Stimulated activated CD8-positive, alpha-beta memory T cell treated with anti-CD3 and anti-CD28 coated beads, Interleukin-15, amount 100 ng/mL, for 4 hours (primary cell): ENCODE data around the gene CRYGN.

Experiments
- DNase-seq, 2 donors: peaks; one replicate each; pipeline ENCODE4 v3.0.0-alpha.2; 2020; ENCODE audit warnings: low read depth in 2 of 2

CRYGN gene

GRCh38 chr7:151406886-151407583, 32.9 kb downstream of the CRYGN start:
- DNase-seq: no peak

- DNase-seq: no peak
Measured at GRCh38 chr7:151406051-151406875, 33.7 kb downstream of the CRYGN start.

- DNase-seq: no peak
Measured at GRCh38 chr7:151405588-151405987, 34.4 kb downstream of the CRYGN start.

- DNase-seq: no peak
Measured at GRCh38 chr7:151405056-151405455, 34.9 kb downstream of the CRYGN start.

GRCh38 chr7:151404216-151405011, 35.5 kb downstream of the CRYGN start:
- no peak for DNase-seq

GRCh38 chr7:151403764-151404163, 36.2 kb downstream of the CRYGN start:
- no peak for DNase-seq

- no peak for DNase-seq
Measured at GRCh38 chr7:151402029-151402835, 37.7 kb downstream of the CRYGN start.

- DNase-seq: no peak
Measured at GRCh38 chr7:151400626-151401315, 39.2 kb downstream of the CRYGN start.

GRCh38 chr7:151399906-151400305, 40.0 kb downstream of the CRYGN start:
- no peak for DNase-seq

GRCh38 chr7:151399305-151399601, 40.7 kb downstream of the CRYGN start:
- no peak for DNase-seq

GRCh38 chr7:151398446-151399304, 41.3 kb downstream of the CRYGN start:
- no peak for DNase-seq

- DNase-seq: no peak
Measured at GRCh38 chr7:151397026-151397425, 42.9 kb downstream of the CRYGN start.

- DNase-seq: no peak
Measured at GRCh38 chr7:151396328-151396970, 43.5 kb downstream of the CRYGN start.

- no peak for DNase-seq
Measured at GRCh38 chr7:151395036-151395367, 44.9 kb downstream of the CRYGN start.

- no peak for DNase-seq
Measured at GRCh38 chr7:151394076-151395035, 45.6 kb downstream of the CRYGN start.

GRCh38 chr7:151393031-151393977, 46.6 kb downstream of the CRYGN start:
- no peak for DNase-seq

- DNase-seq: no peak
Measured at GRCh38 chr7:151392426-151392825, 47.5 kb downstream of the CRYGN start.
